Measurements from ENCODE around the gene BCAS1. TPM values are rescaled to one million over a fixed set of nuclear protein-coding genes. Genes with fewer than 3 reads are reported as not detected.

Gene BCAS1
- total RNA-seq, 1 experiment from 2014 or later, result 3.1 TPM

DNA sequence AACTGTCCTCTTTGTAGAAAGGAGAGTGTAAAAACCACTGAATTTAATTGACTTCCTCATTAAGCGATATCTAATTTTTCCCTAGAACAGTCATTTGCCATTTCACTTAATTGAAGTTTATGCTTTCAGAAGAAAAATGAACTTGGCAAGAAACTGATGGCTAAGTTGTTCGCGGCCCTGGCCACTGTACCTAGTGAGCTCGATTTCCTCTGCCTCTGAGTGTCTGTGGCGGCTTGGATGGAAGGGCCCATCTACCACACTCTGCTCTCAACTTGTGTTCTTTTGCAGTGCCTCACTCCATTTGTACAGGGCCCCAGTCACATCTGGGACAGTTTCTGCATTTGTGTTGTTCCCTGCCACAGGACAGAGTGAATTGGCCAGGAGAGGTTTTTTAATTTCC is 102.9 kb downstream of the BCAS1 start:
- DNase-seq (ENCODE audit: low read depth, low spot score) (no peak), ATAC-seq (no peak)
- Histone ChIP-seq H3K4me1 (ENCODE audit: control insufficient read depth, insufficient read depth, low read length) (no peaks in the 10 kb centered on the region), H3K36me3 (ENCODE audit: control insufficient read depth, insufficient read depth, low read length) (no peaks in the 10 kb centered on the region), H3K27me3 (ENCODE audit: control insufficient read depth, insufficient read depth, low read length) (no peaks in the 10 kb centered on the region), H3K4me3 (ENCODE audit: low read depth in 2 of 2, low read length in 2 of 2) (no peak overlapping the region), H3K27ac (ENCODE audit: low read length) (no peak overlapping the region), H3K9me3 (ENCODE audit: control insufficient read depth, insufficient read depth, low read depth, low read length) (no peaks in the 10 kb centered on the region)
- in situ Hi-C loops (cut with HindIII; ENCODE audit: low pct_unique_long_range_greater_than_20kb, low sequenced_read_pairs), result no loop called here
- no TSS peak for BruUV-seq (replicated peaks)
- intact Hi-C loops (cut with micrococcal nuclease; ENCODE audit: unreplicated experiment), result no loop called here
- no peak for TF ChIP-seq SIN3A (IDR thresholded peaks at IDR 0.05; ENCODE audit: borderline replicate concordance, insufficient read depth, low read depth, low read length)
- no peak for TF ChIP-seq REST (IDR thresholded peaks at IDR 0.05; ENCODE audit: insufficient read depth in 1 of 2, low read depth in 2 of 2, low read length in 1 of 2)
- TF ChIP-seq CTCF (IDR thresholded peaks at IDR 0.05), result no peak
- TF ChIP-seq POLR2AphosphoS5 (IDR thresholded peaks at IDR 0.05; ENCODE audit: low read depth, low read length), result no peak
- no peak for TF ChIP-seq TCF7L2 (IDR thresholded peaks at IDR 0.05; ENCODE audit: low read depth, low read length)
- ChIA-PET POLR2A (no interaction called here), CTCF (no interaction called here)

DNA sequence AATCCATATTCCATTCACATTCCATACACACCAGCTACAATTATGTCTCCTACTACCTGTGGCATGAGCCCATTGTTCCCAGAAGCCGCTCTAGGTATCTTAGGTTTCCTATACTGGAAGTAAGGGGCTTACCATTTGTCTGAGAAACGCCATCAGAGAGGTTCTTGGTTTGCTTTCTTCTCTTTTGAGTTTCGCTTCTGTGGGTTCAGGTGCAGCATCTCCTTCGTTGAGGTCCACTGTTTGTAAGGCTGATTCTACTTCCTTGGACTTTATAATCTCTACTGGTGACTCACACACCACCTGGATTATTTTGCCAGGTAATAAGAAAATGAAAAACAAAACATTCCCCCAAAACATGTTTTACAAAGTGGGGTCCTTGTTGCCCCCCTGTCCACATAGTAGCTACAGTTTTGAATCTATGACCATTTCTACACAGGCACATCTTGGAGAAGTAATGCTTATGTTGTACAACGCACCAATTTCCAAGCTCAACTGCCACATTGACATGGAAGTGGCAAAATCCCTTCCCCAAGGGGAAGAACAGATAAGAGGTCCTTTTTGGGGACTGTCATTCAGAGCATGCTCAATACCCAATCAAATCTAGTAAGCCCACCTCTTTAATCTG is 103.5 kb downstream of the BCAS1 start:
- TF ChIP-seq CTCF (IDR thresholded peaks at IDR 0.05) (no peak), POLR2AphosphoS5 (IDR thresholded peaks at IDR 0.05; ENCODE audit: low read depth, low read length) (no peak), SIN3A (IDR thresholded peaks at IDR 0.05; ENCODE audit: borderline replicate concordance, insufficient read depth, low read depth, low read length) (no peak), REST (IDR thresholded peaks at IDR 0.05; ENCODE audit: insufficient read depth in 1 of 2, low read depth in 2 of 2, low read length in 1 of 2) (no peak), TCF7L2 (IDR thresholded peaks at IDR 0.05; ENCODE audit: low read depth, low read length) (no peak)
- Histone ChIP-seq H3K4me3 (ENCODE audit: low read depth in 2 of 2, low read length in 2 of 2) (no peak overlapping the region), H3K4me1 (ENCODE audit: control insufficient read depth, insufficient read depth, low read length) (peaks cover under 1% of the 10 kb centered on the region; the same call in 1 of the 2 replicates), H3K27ac (ENCODE audit: low read length) (no peak overlapping the region), H3K27me3 (ENCODE audit: control insufficient read depth, insufficient read depth, low read length) (no peaks in the 10 kb centered on the region), H3K36me3 (ENCODE audit: control insufficient read depth, insufficient read depth, low read length) (no peaks in the 10 kb centered on the region), H3K9me3 (ENCODE audit: control insufficient read depth, insufficient read depth, low read depth, low read length) (no peaks in the 10 kb centered on the region)
- in situ Hi-C loops (cut with HindIII; ENCODE audit: low pct_unique_long_range_greater_than_20kb, low sequenced_read_pairs) (no loop called here), intact Hi-C loops (cut with micrococcal nuclease; ENCODE audit: unreplicated experiment) (no loop called here)
- ChIA-PET POLR2A (no interaction called here), CTCF (no interaction called here)
- no TSS peak for BruUV-seq (replicated peaks)
- ATAC-seq (no peak), DNase-seq (ENCODE audit: low read depth, low spot score) (no peak)

Measured in Panc1 (cell line).